ENCODE data around the gene PALB2. TPM values are rescaled to one million over a fixed set of nuclear protein-coding genes. Genes with fewer than 3 reads are reported as not detected.

The PALB2 gene
- total and polyA plus RNA-seq, 2 of the 13 experiments (the other 11 are each of a cell fraction or from before 2014, with no cell fraction given): 12.1 to 40.9 TPM

DNA sequence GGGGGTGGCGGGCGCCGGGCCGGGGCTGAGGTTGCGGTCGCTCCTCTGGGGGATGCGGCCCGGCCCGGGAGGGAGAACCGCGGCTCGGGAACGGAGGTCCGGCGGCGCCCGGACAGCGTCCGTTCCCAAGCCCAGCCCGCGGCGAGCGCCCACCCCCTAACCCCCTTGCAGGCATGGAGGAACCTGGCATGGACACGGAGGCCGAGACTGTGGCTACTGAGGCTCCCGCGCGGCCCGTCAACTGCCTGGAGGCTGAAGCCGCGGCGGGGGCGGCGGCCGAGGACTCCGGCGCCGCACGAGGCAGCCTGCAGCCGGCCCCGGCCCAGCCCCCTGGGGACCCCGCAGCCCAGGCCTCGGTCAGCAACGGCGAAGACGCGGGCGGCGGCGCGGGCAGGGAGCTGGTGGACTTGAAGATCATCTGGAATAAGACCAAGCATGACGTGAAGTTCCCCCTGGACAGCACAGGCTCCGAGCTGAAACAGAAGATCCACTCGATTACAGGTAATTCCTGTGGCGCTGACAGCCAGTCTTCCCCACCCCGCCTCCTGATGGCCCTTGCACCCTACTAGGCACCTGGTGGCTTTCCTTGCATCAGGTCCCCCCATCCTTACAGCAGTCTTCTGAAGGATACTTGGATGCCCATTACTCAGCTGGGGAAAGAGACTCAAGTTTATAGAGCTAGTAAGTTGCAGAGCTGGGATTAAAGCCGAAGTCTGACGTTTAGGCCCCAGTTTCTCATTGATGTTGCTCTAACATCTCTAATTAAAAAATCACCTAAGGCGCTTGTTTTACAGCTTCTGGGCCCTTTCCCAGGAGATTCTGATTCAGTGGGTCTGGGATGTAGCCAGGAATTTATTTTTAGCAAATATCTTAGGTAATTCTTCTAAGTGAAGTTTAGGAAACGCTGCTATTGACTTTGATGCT is 83.1 kb downstream of the PALB2 start (continued):
- TF ChIP-seq EP300 (IDR thresholded peaks at IDR 0.05; ENCODE audit: low read depth in 2 of 2, low read length in 2 of 2): no peak
- TF ChIP-seq EP300 (CRISPR knock-in tag; IDR thresholded peaks at IDR 0.05; ENCODE audit: borderline replicate concordance): no peak
- TF ChIP-seq ISX (CRISPR knock-in tag; conservative IDR thresholded peaks at IDR 0.05): 0 out of 2 replicates have a peak, but pooled peaks have one; percentile 35
- TF ChIP-seq MXD1 (CRISPR knock-in tag; IDR thresholded peaks at IDR 0.05): peak; percentile 57; the same call in 1 of the 2 replicates
- no peak for TF ChIP-seq HOXA9 (CRISPR knock-in tag; IDR thresholded peaks at IDR 0.05; ENCODE audit: borderline replicate concordance)
- TF ChIP-seq ZNF232 (CRISPR knock-in tag; IDR thresholded peaks at IDR 0.05; ENCODE audit: borderline replicate concordance): 0 out of 2 replicates have a peak, but pooled peaks have one; percentile 18
- TF ChIP-seq ZNF121 (CRISPR knock-in tag; IDR thresholded peaks at IDR 0.05): no peak
- TF ChIP-seq ELK4 (CRISPR knock-in tag; IDR thresholded peaks at IDR 0.05; ENCODE audit: borderline replicate concordance): 0 out of 2 replicates have a peak, but pooled peaks have one; percentile 67
- TF ChIP-seq FOXK2 (IDR thresholded peaks at IDR 0.05): no peak
- TF ChIP-seq KDM2A (CRISPR knock-in tag; IDR thresholded peaks at IDR 0.05; ENCODE audit: borderline replicate concordance, low read depth): no peak
- TF ChIP-seq RBM22 (optimal IDR thresholded peaks at IDR 0.05; ENCODE audit: low read length): no peak
- TF ChIP-seq, protein P1, sequence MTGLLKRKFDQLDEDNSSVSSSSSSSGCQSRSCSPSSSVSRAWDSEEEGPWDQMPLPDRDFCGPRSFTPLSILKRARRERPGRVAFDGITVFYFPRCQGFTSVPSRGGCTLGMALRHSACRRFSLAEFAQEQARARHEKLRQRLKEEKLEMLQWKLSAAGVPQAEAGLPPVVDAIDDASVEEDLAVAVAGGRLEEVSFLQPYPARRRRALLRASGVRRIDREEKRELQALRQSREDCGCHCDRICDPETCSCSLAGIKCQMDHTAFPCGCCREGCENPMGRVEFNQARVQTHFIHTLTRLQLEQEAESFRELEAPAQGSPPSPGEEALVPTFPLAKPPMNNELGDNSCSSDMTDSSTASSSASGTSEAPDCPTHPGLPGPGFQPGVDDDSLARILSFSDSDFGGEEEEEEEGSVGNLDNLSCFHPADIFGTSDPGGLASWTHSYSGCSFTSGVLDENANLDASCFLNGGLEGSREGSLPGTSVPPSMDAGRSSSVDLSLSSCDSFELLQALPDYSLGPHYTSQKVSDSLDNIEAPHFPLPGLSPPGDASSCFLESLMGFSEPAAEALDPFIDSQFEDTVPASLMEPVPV (CRISPR knock-in tag; IDR thresholded peaks at IDR 0.05): 0 out of 2 replicates have a peak, but pooled peaks have one; percentile 34
- TF ChIP-seq ZSCAN5A (CRISPR knock-in tag; IDR thresholded peaks at IDR 0.05; ENCODE audit: borderline replicate concordance): peak; percentile 10; the same call in 1 of the 2 replicates
- peak; percentile 54; the same call in 1 of the 2 replicates for TF ChIP-seq ZNF264 (CRISPR knock-in tag; IDR thresholded peaks at IDR 0.05)
- TF ChIP-seq ZMAT3 (CRISPR knock-in tag; conservative IDR thresholded peaks at IDR 0.05): no peak; the same call in 1 of the 2 replicates
- TF ChIP-seq, protein P2, sequence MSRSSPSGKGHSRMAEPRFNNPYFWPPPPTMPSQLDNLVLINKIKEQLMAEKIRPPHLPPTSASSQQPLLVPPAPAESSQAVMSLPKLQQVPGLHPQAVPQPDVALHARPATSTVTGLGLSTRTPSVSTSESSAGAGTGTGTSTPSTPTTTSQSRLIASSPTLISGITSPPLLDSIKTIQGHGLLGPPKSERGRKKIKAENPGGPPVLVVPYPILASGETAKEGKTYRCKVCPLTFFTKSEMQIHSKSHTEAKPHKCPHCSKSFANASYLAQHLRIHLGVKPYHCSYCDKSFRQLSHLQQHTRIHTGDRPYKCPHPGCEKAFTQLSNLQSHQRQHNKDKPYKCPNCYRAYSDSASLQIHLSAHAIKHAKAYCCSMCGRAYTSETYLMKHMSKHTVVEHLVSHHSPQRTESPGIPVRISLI (CRISPR knock-in tag; IDR thresholded peaks at IDR 0.05; ENCODE audit: borderline replicate concordance): no peak
- TF ChIP-seq ZNF234 (CRISPR knock-in tag; conservative IDR thresholded peaks at IDR 0.05): no peak
- TF ChIP-seq HOXA3 (CRISPR knock-in tag; IDR thresholded peaks at IDR 0.05): no peak
- TF ChIP-seq ZNF616 (CRISPR knock-in tag; IDR thresholded peaks at IDR 0.05; ENCODE audit: low read depth): no peak

Measured in HepG2 (cell line).